ENCODE results near the gene PRKCQ.
A peak's percentile ranks its signal among the peaks of the same experiment; 100 is the strongest.

Gene PRKCQ

GRCh38 chr10:6525599-6526165, 54.4 kb downstream of the PRKCQ start:
- no peak for DNase-seq

- no peak for DNase-seq
Measured at GRCh38 chr10:6522230-6522629, 57.8 kb downstream of the PRKCQ start.

GRCh38 chr10:6520138-6520537, 59.9 kb downstream of the PRKCQ start:
- DNase-seq: no peak

- no peak for DNase-seq
Measured at GRCh38 chr10:6518791-6519429, 61.2 kb downstream of the PRKCQ start.

GRCh38 chr10:6516929-6517284, 63.2 kb downstream of the PRKCQ start:
- DNase-seq: no peak

GRCh38 chr10:6516281-6516928, 63.7 kb downstream of the PRKCQ start:
- DNase-seq: no peak

- no peak for DNase-seq
Measured at GRCh38 chr10:6514844-6515780, 65.0 kb downstream of the PRKCQ start.

- DNase-seq: no peak
Measured at GRCh38 chr10:6514180-6514579, 65.9 kb downstream of the PRKCQ start.

- DNase-seq: no peak
Measured at GRCh38 chr10:6513476-6513875, 66.6 kb downstream of the PRKCQ start.

- DNase-seq: no peak
Measured at GRCh38 chr10:6512182-6512581, 67.9 kb downstream of the PRKCQ start.

- no peak for DNase-seq
Measured at GRCh38 chr10:6511347-6511746, 68.7 kb downstream of the PRKCQ start.

GRCh38 chr10:6507311-6507710, 72.8 kb downstream of the PRKCQ start:
- peak in 31 of 56 donors; percentile 3 to 60 (median 21) for DNase-seq

GRCh38 chr10:6505300-6505699, 74.8 kb downstream of the PRKCQ start:
- no peak for DNase-seq

GRCh38 chr10:6504296-6504695, 75.8 kb downstream of the PRKCQ start:
- DNase-seq: no peak

GRCh38 chr10:6503171-6503570, 76.9 kb downstream of the PRKCQ start:
- no peak for DNase-seq

- DNase-seq: no peak
Measured at GRCh38 chr10:6501931-6502330, 78.1 kb downstream of the PRKCQ start.

- no peak for DNase-seq
Measured at GRCh38 chr10:6499974-6500373, 80.1 kb downstream of the PRKCQ start.

GRCh38 chr10:6498771-6499170, 81.3 kb downstream of the PRKCQ start:
- no peak for DNase-seq

GRCh38 chr10:6497620-6498019, 82.5 kb downstream of the PRKCQ start:
- DNase-seq: no peak

- no peak for DNase-seq
Measured at GRCh38 chr10:6494936-6495592, 85.0 kb downstream of the PRKCQ start.

GRCh38 chr10:6494442-6494819, 85.6 kb downstream of the PRKCQ start:
- DNase-seq: no peak
